ENCODE data around the gene RBM4B. TPM values are rescaled to one million over a fixed set of nuclear protein-coding genes. Genes with fewer than 3 reads are reported as not detected.

The RBM4B gene
- total RNA-seq, 2 donors from 2014 or later: 8.9 to 9.2 TPM

DNA sequence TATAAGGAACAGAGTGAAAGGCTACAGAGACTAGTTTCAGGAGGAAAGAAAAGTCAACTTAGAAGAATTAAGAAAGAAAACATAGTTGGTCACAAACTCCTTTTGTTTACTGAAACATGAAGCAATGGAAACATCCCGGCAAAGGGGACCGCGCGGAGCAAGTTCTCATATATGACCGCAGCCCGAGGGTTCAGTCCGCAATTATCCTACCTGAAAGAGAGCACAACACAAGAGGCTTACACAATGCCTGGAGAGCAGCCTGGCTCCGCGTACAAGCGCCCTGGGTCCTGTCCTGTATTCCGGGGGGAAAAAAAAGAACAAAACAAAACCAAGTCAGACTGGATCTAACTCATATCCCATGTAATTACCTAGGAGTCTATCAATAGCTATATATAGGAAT, 12.3 kb downstream of the RBM4B start:
- peaks cover 19% of the 10 kb centered on the region for H3K36me3 ChIP-seq

DNA sequence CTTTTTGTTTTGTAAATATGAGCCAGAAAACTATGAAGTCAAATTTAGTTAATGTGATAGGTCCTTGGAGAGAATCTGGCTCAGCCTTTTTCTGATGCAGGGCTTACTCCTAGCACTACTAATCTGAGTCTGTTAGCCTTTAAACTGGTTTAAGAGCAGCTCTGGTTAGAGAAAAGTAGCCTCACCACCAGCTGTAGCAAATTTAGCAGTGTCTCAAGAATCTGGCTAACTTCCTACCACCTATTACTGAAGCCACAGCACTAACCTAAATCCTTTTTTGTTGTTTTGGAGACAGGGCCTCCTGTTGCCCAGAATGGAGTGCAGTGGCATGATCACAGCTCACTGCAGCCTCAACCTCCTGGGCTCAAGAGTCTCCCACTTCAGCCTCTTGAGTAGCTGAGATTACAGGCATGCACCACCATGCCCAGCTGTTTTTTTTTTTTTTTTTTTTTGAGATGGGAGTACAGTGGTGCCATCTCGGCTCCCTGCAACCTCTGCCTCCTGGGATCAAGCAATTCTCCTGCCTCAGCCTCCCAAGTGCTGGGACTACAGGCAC, 13.9 kb downstream of the RBM4B start:
- Histone ChIP-seq H3K4me3 (no peak overlapping the region), H3K4me1 (ENCODE audit: control insufficient read depth in 1 of 2, low read depth in 2 of 2) (no peaks in the 10 kb centered on the region), H3K36me3 (peaks cover 19% of the 10 kb centered on the region), H3K9me3 (no peaks in the 10 kb centered on the region), H3K27me3 (replicated peaks; ENCODE audit: insufficient read depth) (no peaks in the 10 kb centered on the region), H3K27ac (no peak overlapping the region)
- ATAC-seq (ENCODE audit: insufficient number of reproducible peaks, low FRiP score, low read depth) (no peak), DNase-seq (ENCODE audit: low spot score) (no peak)
- TF ChIP-seq, protein P1, sequence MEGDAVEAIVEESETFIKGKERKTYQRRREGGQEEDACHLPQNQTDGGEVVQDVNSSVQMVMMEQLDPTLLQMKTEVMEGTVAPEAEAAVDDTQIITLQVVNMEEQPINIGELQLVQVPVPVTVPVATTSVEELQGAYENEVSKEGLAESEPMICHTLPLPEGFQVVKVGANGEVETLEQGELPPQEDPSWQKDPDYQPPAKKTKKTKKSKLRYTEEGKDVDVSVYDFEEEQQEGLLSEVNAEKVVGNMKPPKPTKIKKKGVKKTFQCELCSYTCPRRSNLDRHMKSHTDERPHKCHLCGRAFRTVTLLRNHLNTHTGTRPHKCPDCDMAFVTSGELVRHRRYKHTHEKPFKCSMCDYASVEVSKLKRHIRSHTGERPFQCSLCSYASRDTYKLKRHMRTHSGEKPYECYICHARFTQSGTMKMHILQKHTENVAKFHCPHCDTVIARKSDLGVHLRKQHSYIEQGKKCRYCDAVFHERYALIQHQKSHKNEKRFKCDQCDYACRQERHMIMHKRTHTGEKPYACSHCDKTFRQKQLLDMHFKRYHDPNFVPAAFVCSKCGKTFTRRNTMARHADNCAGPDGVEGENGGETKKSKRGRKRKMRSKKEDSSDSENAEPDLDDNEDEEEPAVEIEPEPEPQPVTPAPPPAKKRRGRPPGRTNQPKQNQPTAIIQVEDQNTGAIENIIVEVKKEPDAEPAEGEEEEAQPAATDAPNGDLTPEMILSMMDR (IDR thresholded peaks at IDR 0.05): no peak

More for the DNA sequence above, 12.3 kb downstream of the RBM4B start:
- DNase-seq (ENCODE audit: low spot score) (no peak), ATAC-seq (ENCODE audit: insufficient number of reproducible peaks, low FRiP score, low read depth) (no peak)
- Histone ChIP-seq H3K4me3 (no peak overlapping the region), H3K9me3 (no peaks in the 10 kb centered on the region), H3K27ac (no peak overlapping the region), H3K4me1 (ENCODE audit: control insufficient read depth in 1 of 2, low read depth in 2 of 2) (peaks cover 4 to 12% of the 10 kb centered on the region in 2 donors), H3K27me3 (replicated peaks; ENCODE audit: insufficient read depth) (no peaks in the 10 kb centered on the region)
- TF ChIP-seq, protein P1 (IDR thresholded peaks at IDR 0.05): no peak

DNA sequence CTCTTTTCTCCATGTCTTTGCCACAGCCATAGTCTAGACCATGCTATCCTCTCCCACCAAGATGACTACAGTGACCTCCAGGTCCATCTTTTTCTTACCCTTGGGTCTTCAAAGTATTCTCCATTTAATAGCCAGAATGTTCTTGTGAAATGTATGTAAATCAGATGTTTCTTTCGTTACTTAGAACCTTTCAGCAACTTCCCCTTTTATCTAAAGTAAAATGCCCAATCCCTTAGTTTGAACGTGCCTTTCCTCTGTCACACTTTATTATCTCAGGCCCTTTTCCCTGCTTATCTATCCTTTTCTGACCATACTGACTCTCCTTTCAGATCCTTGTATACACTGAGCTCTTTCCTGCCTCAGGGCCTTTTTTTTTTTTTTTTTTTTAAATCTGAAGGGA, 17.9 kb downstream of the RBM4B start:
- H3K4me3 ChIP-seq: no peak overlapping the region
- no peak overlapping the region for H3K27ac ChIP-seq
- DNase-seq (ENCODE audit: low spot score): no peak
- no peaks in the 10 kb centered on the region for H3K4me1 ChIP-seq (ENCODE audit: control insufficient read depth in 1 of 2, low read depth in 2 of 2)
- peaks cover 19% of the 10 kb centered on the region for H3K36me3 ChIP-seq
- H3K9me3 ChIP-seq: no peaks in the 10 kb centered on the region
- no peaks in the 10 kb centered on the region for H3K27me3 ChIP-seq (replicated peaks; ENCODE audit: insufficient read depth)
- ATAC-seq (ENCODE audit: insufficient number of reproducible peaks, low FRiP score, low read depth): no peak
- TF ChIP-seq, protein P1 (IDR thresholded peaks at IDR 0.05): no peak

DNA sequence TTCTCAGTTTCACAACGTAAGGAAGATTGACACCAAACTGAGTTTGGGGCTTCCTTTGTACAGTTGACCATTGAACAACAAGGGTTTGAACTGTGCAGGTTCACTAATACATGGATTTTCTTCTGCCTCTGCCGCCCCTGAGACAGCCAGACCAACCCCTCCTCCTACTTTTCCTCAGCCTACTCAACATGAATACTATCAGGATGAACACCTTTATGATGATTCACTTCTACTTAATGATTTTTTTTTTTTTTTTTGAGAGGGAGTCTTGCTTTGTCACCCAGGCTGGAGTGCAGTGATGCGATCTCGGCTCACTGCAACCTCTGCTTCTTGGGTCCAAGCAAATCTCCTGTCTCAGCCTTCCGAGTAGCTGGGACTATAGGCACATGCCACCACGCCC, 24.6 kb downstream of the RBM4B start:
- DNase-seq (ENCODE audit: low spot score): no peak
- Histone ChIP-seq H3K27me3 (replicated peaks; ENCODE audit: insufficient read depth) (no peaks in the 10 kb centered on the region), H3K27ac (no peak overlapping the region), H3K36me3 (peaks cover 23% of the 10 kb centered on the region), H3K4me3 (no peak overlapping the region), H3K4me1 (ENCODE audit: control insufficient read depth in 1 of 2, low read depth in 2 of 2) (no peaks in the 10 kb centered on the region), H3K9me3 (no peaks in the 10 kb centered on the region)
- ATAC-seq (ENCODE audit: insufficient number of reproducible peaks, low FRiP score, low read depth): no peak
- TF ChIP-seq, protein P1 (IDR thresholded peaks at IDR 0.05): no peak

DNA sequence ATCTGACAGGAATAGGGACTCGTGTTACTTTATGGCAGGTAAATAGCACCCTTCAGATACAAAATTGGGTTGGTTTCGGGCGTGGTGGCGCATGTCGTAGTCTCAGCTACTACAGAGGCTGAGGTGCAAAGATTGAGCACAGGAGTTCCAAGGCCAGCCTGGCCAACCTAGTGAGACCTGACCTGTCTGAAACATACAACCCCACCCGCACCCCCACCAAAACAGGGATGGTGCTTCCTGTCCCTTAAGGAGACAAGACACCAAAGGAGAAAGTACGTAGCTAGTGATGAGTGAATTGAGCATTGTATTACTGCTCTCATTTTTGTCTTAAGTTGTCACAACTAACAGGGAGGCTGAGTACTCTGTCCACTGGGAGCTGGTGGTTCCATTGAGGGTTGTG, 25.0 kb downstream of the RBM4B start:
- peaks cover 21% of the 10 kb centered on the region for H3K36me3 ChIP-seq
- ATAC-seq (ENCODE audit: insufficient number of reproducible peaks, low FRiP score, low read depth) (no peak), DNase-seq (ENCODE audit: low spot score) (no peak)
- TF ChIP-seq, protein P1 (IDR thresholded peaks at IDR 0.05): no peak
- no peak overlapping the region for H3K27ac ChIP-seq
- H3K9me3 ChIP-seq: no peaks in the 10 kb centered on the region
- H3K27me3 ChIP-seq (replicated peaks; ENCODE audit: insufficient read depth): no peaks in the 10 kb centered on the region
- no peak overlapping the region for H3K4me3 ChIP-seq
- no peaks in the 10 kb centered on the region for H3K4me1 ChIP-seq (ENCODE audit: control insufficient read depth in 1 of 2, low read depth in 2 of 2)
